H7 (cell line): ENCODE measurements around the gene MICAL2. TPM values are rescaled to one million over a fixed set of nuclear protein-coding genes. Genes with fewer than 3 reads are reported as not detected.

Experiments used
- DNase-seq: peaks from one replicate; pipeline ENCODE4 v3.0.0; 2012
- H3K27me3 ChIP-seq: 2 replicates; pipeline ENCODE4 v1.6.0; 2011; ENCODE audit warnings: mild to moderate bottlenecking, low read length; ENCODE audit not compliant: control insufficient read depth, insufficient read depth
- H3K36me3 ChIP-seq: replicated peaks from 2 replicates; pipeline ENCODE4 v1.5.1; 2011; ENCODE audit warnings: low read length; ENCODE audit not compliant: control insufficient read depth, insufficient read depth
- H3K4me3 ChIP-seq: 2 replicates; pipeline ENCODE4 v1.5.1; 2011; ENCODE audit warnings: low read depth, mild to moderate bottlenecking, control low read depth, low read length, moderate library complexity; ENCODE audit not compliant: insufficient read depth
- total RNA-seq: library from RNA; depleted of rRNA; stranded (reverse); fragments of >200 nt; shearing (Covaris generic); gene quantifications from 2 replicates; pipeline ENCODE4 v1.2.3, GENCODE V29; 2014

MICAL2 gene
- total RNA-seq, 1 experiment from 2014 or later, result 0.83 TPM

GRCh38 chr11:12126344-12127019, 16.1 kb downstream of the MICAL2 start:
- no peak overlapping the region for H3K4me3 ChIP-seq
- no peaks in the 10 kb centered on the region; the same call in 1 of the 2 replicates for H3K27me3 ChIP-seq
- no peak for DNase-seq
- no peaks in the 10 kb centered on the region for H3K36me3 ChIP-seq

GRCh38 chr11:12127206-12127898, 17.0 kb downstream of the MICAL2 start:
- DNase-seq, result no peak
- Histone ChIP-seq H3K36me3 (no peaks in the 10 kb centered on the region), H3K27me3 (no peaks in the 10 kb centered on the region; the same call in 1 of the 2 replicates), H3K4me3 (no peak overlapping the region)

GRCh38 chr11:12128301-12128751, 17.9 kb downstream of the MICAL2 start:
- H3K4me3 ChIP-seq, result no peak overlapping the region
- H3K36me3 ChIP-seq, result no peaks in the 10 kb centered on the region
- no peak for DNase-seq
- no peaks in the 10 kb centered on the region; the same call in 1 of the 2 replicates for H3K27me3 ChIP-seq

GRCh38 chr11:12129227-12129626, 18.8 kb downstream of the MICAL2 start:
- DNase-seq, result no peak
- Histone ChIP-seq H3K27me3 (no peaks in the 10 kb centered on the region), H3K4me3 (no peak overlapping the region), H3K36me3 (no peaks in the 10 kb centered on the region)

GRCh38 chr11:12130180-12130980, 20.0 kb downstream of the MICAL2 start:
- no peaks in the 10 kb centered on the region for H3K27me3 ChIP-seq
- no peak overlapping the region for H3K4me3 ChIP-seq
- DNase-seq, result no peak
- H3K36me3 ChIP-seq, result no peaks in the 10 kb centered on the region

GRCh38 chr11:12131943-12132789, 21.8 kb downstream of the MICAL2 start:
- no peak for DNase-seq
- Histone ChIP-seq H3K27me3 (no peaks in the 10 kb centered on the region; the same call in 1 of the 2 replicates), H3K36me3 (no peaks in the 10 kb centered on the region), H3K4me3 (no peak overlapping the region)

- H3K36me3 ChIP-seq, result no peaks in the 10 kb centered on the region
- no peak overlapping the region for H3K4me3 ChIP-seq
- no peaks in the 10 kb centered on the region; the same call in 1 of the 2 replicates for H3K27me3 ChIP-seq
- no peak for DNase-seq
Measured at GRCh38 chr11:12132790-12133145, 22.4 kb downstream of the MICAL2 start.

- H3K27me3 ChIP-seq, result no peaks in the 10 kb centered on the region; the same call in 1 of the 2 replicates
- no peaks in the 10 kb centered on the region for H3K36me3 ChIP-seq
- no peak for DNase-seq
- no peak overlapping the region for H3K4me3 ChIP-seq
Measured at GRCh38 chr11:12133547-12134235, 23.3 kb downstream of the MICAL2 start.

- H3K4me3 ChIP-seq, result no peak overlapping the region
- no peaks in the 10 kb centered on the region; the same call in 1 of the 2 replicates for H3K27me3 ChIP-seq
- H3K36me3 ChIP-seq, result no peaks in the 10 kb centered on the region
- no peak for DNase-seq
Measured at GRCh38 chr11:12134236-12134585, 23.8 kb downstream of the MICAL2 start.

GRCh38 chr11:12135185-12135584, 24.8 kb downstream of the MICAL2 start:
- no peaks in the 10 kb centered on the region; the same call in 1 of the 2 replicates for H3K27me3 ChIP-seq
- no peak overlapping the region for H3K4me3 ChIP-seq
- no peak for DNase-seq
- H3K36me3 ChIP-seq, result no peaks in the 10 kb centered on the region

- Histone ChIP-seq H3K4me3 (no peak overlapping the region), H3K36me3 (no peaks in the 10 kb centered on the region), H3K27me3 (no peaks in the 10 kb centered on the region; the same call in 1 of the 2 replicates)
- DNase-seq, result peak; percentile 30
Measured at GRCh38 chr11:12137005-12137690, 26.8 kb downstream of the MICAL2 start.

GRCh38 chr11:12137938-12138731, 27.7 kb downstream of the MICAL2 start:
- H3K4me3 ChIP-seq, result no peak overlapping the region
- peak; percentile 49 for DNase-seq
- H3K27me3 ChIP-seq, result no peaks in the 10 kb centered on the region; the same call in 1 of the 2 replicates
- no peaks in the 10 kb centered on the region for H3K36me3 ChIP-seq
